ENCODE measurements around the gene DGKD.

DNA sequence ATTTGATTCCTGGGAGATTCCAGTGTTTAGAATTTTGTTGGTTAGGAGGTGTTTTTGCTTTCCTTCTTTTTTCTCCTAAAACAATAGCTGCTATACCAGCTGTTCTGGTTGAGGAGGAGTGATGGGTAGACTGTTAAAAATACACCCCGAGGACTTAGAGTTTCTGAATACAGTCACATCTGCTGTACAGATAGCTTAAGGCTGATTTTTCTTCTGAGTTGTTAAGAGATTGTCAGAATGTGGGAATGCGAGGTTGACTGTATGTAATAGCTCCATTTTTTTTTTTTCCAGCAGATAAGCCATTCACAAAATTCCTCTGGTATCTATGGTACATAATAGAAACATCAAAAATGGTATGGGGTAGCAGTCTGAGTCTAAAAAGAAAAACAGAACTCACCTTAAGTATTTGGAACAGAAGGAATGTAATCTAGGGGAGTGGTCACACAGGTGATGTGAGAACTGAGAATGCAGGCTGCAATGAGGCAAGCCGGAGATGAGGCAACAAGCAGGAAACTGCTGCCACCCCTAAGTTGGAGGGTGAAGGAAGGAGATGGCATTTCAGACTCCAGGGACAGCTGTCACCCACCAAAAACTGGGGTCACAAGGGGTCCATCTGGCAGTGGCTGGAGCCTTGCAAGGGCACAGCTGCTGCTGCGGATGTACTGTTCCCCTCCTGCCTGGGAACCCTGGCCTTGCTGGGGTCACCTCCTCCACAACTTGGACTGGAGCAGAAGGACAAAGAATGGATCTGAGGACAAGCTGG, 2.4 kb downstream of the DGKD start:
- TF ChIP-seq, protein P1, sequence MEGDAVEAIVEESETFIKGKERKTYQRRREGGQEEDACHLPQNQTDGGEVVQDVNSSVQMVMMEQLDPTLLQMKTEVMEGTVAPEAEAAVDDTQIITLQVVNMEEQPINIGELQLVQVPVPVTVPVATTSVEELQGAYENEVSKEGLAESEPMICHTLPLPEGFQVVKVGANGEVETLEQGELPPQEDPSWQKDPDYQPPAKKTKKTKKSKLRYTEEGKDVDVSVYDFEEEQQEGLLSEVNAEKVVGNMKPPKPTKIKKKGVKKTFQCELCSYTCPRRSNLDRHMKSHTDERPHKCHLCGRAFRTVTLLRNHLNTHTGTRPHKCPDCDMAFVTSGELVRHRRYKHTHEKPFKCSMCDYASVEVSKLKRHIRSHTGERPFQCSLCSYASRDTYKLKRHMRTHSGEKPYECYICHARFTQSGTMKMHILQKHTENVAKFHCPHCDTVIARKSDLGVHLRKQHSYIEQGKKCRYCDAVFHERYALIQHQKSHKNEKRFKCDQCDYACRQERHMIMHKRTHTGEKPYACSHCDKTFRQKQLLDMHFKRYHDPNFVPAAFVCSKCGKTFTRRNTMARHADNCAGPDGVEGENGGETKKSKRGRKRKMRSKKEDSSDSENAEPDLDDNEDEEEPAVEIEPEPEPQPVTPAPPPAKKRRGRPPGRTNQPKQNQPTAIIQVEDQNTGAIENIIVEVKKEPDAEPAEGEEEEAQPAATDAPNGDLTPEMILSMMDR (IDR thresholded peaks at IDR 0.05 in 4 of 5, conservative IDR thresholded peaks at IDR 0.05 in 1 of 5): no peak
- TF ChIP-seq POLR2A (IDR thresholded peaks at IDR 0.05): no peak
